ENCODE measurements around the gene IL1RAP. TPM values are rescaled to one million over a fixed set of nuclear protein-coding genes. Genes with fewer than 3 reads are reported as not detected.

Gene IL1RAP
- total and polyA plus RNA-seq, 2 experiments from 2014 or later: 3.2 to 8.9 TPM

DNA sequence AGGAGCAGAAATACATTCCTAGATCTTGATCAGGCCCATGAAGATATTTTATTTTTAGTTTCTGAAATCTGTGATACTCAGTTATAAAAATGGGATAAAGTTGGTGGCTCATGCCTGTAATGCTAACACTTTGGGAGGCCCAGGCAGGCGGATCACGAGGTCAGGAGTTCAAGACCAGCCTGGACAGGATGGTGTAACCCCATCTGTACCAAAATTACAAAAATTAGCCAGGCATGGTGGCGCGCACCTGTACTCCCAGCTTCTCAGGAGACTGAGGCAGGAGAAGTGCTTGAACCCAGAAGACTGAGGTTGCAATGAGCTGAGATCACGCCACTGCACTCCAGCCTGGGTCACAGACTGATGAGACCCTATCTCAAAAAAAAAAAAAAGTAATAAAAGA, 105.5 kb downstream of the IL1RAP start:
- TF ChIP-seq, protein P1, sequence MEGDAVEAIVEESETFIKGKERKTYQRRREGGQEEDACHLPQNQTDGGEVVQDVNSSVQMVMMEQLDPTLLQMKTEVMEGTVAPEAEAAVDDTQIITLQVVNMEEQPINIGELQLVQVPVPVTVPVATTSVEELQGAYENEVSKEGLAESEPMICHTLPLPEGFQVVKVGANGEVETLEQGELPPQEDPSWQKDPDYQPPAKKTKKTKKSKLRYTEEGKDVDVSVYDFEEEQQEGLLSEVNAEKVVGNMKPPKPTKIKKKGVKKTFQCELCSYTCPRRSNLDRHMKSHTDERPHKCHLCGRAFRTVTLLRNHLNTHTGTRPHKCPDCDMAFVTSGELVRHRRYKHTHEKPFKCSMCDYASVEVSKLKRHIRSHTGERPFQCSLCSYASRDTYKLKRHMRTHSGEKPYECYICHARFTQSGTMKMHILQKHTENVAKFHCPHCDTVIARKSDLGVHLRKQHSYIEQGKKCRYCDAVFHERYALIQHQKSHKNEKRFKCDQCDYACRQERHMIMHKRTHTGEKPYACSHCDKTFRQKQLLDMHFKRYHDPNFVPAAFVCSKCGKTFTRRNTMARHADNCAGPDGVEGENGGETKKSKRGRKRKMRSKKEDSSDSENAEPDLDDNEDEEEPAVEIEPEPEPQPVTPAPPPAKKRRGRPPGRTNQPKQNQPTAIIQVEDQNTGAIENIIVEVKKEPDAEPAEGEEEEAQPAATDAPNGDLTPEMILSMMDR (IDR thresholded peaks at IDR 0.05; ENCODE audit: low read depth, low read length): no peak
- no peak for DNase-seq (ENCODE audit: low read depth in 1 of 2, low spot score in 1 of 2)
- Histone ChIP-seq H3K27me3 (no peaks in the 10 kb centered on the region), H3K36me3 (no peaks in the 10 kb centered on the region), H3K27ac (no peak overlapping the region), H3K9me3 (ENCODE audit: low read depth) (no peaks in the 10 kb centered on the region), H3K4me1 (ENCODE audit: low read depth) (peaks cover 3% of the 10 kb centered on the region), H3K4me3 (no peak overlapping the region)

DNA sequence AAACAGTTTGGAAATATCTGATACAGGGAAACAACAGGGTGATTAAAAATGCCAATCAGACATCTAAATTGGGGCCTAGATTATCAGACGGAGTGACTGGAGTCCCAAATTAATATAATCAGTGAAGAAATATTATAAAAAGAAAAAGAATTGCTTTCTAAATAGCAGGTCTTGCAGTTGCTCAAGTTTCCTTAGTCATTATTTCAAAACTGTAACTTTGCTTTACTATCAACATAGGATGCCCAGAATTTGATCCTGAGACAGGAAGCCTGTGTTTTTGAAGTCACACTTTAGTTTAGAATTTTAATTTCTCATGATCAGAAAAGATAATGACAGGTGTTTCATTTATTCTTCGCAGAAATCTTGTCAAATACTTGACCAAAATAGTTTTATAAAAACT, 105.9 kb downstream of the IL1RAP start:
- Histone ChIP-seq H3K9me3 (ENCODE audit: low read depth) (no peaks in the 10 kb centered on the region), H3K27me3 (no peaks in the 10 kb centered on the region), H3K4me3 (no peak overlapping the region), H3K4me1 (ENCODE audit: low read depth) (peaks cover 3% of the 10 kb centered on the region), H3K27ac (no peak overlapping the region), H3K36me3 (no peaks in the 10 kb centered on the region)
- no peak for DNase-seq (ENCODE audit: low read depth in 1 of 2, low spot score in 1 of 2)
- TF ChIP-seq, protein P1 (IDR thresholded peaks at IDR 0.05; ENCODE audit: low read depth, low read length): no peak

DNA sequence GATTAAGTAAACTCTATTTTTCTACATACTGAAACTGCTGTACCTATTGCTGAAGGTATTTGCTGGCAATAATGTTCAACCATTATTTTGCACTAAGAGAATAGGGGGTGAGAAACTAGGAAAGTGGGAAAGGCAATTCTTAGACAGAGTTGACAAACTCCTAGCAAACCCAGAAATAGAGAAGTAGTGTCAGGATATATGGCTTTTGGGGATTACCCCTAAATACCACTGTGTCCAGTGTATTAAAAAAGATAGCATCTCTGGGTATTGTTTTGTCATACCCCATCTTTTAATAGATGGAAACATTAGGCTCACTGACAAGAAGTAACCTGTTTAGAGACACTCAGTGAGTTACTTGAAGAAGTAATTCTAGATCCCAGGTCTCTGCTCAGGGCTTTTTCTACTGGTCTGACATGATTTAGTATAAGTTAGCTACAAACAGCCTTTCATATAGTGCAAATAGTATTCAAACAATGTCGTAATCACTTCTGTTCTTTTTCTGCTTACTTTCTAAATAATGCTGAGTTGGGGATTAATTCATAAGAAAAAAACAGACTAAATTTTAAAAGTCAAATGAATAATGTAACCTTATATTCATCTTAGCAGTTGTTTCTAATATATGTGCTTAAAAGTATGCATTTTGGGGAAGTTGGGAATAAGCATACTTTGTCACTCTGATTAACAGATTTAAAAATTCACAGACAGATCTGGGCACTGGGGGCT, 107.2 kb downstream of the IL1RAP start:
- Histone ChIP-seq H3K27ac (no peak overlapping the region), H3K4me3 (no peak overlapping the region), H3K4me1 (ENCODE audit: low read depth) (peaks cover 3% of the 10 kb centered on the region), H3K27me3 (no peaks in the 10 kb centered on the region), H3K9me3 (ENCODE audit: low read depth) (no peaks in the 10 kb centered on the region), H3K36me3 (no peaks in the 10 kb centered on the region)
- DNase-seq (ENCODE audit: low read depth in 1 of 2, low spot score in 1 of 2): no peak
- TF ChIP-seq, protein P1 (IDR thresholded peaks at IDR 0.05; ENCODE audit: low read depth, low read length): no peak

DNA sequence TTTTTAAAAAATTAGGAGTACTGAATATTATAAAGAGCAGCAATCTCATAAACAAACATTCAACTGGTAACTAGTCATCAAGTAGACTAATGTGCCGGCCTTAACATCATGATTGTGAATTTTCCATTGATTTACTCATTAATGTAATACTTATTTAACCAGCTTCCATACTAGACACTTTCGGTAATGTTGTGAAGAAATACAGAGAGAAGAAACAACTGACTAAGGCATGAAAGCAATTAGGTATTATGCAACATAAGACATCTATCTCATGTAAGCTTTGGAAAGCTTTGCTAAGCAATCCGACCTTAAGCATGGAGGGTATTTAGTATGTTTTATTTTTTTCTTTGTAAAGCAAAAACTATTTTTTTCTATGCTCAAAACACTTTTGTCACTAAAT, 108.0 kb downstream of the IL1RAP start:
- DNase-seq (ENCODE audit: low read depth in 1 of 2, low spot score in 1 of 2): peak in 1 of 2 donors; percentile 26
- H3K4me3 ChIP-seq: no peak overlapping the region
- H3K9me3 ChIP-seq (ENCODE audit: low read depth): no peaks in the 10 kb centered on the region
- no peaks in the 10 kb centered on the region for H3K27me3 ChIP-seq
- TF ChIP-seq, protein P1 (IDR thresholded peaks at IDR 0.05; ENCODE audit: low read depth, low read length): no peak
- H3K27ac ChIP-seq: no peak overlapping the region
- peaks cover 3% of the 10 kb centered on the region for H3K4me1 ChIP-seq (ENCODE audit: low read depth)
- H3K36me3 ChIP-seq: no peaks in the 10 kb centered on the region

DNA sequence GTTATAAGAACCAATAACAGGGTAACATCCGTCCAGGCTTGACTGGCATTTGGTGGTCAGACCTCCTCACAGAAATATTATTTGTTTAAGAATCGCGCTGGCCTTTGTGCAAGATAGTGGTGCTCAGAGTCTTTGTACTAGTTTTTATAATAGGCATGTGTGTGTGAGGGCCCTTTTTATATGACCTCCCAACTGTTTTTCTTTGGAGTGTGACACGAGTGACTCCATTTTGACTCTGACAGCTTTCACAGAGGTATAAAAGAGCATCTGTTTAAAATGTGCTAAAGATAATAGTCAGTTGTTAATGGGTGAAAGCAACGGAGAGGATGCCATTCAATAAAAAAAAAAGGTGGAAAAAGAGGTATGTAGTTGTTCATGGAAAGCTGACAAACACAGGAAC, 110.4 kb downstream of the IL1RAP start:
- H3K27me3 ChIP-seq: no peaks in the 10 kb centered on the region
- H3K4me1 ChIP-seq (ENCODE audit: low read depth): no peaks in the 10 kb centered on the region
- no peaks in the 10 kb centered on the region for H3K36me3 ChIP-seq
- TF ChIP-seq, protein P1 (IDR thresholded peaks at IDR 0.05; ENCODE audit: low read depth, low read length): no peak
- H3K27ac ChIP-seq: no peak overlapping the region
- no peaks in the 10 kb centered on the region for H3K9me3 ChIP-seq (ENCODE audit: low read depth)
- no peak for DNase-seq (ENCODE audit: low read depth in 1 of 2, low spot score in 1 of 2)
- no peak overlapping the region for H3K4me3 ChIP-seq

Measured in cardiac muscle cell (in vitro differentiated cells and primary cell).